SW 1271 (cell line): Measurements from ENCODE around the gene GRAMD1C.

ENCODE experiments used
- DNase-seq, 2 experiments: peaks; one replicate each; lab custom pipeline; 2025; lab: John Stamatoyannopoulos, UW

The GRAMD1C gene

DNA sequence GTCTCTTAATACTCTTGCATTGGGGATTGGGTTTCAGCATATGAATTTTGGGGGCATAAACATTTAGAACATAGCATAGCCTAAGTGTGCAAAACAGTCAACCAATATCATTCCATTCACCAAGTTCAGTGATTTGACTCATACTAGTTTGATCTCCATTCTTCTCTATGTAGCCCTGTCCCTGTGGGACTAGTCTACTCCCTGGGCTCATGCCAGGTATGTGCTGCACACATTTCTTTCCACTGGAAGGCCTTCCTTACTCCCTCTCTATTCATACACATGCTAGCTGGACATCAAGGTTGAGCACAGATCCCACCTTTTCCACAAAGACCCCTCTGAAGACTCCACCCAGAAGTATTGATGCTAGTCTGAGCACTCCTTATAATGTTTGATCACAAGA is 114.3 kb downstream of the GRAMD1C start:
- DNase-seq: no peak

DNA sequence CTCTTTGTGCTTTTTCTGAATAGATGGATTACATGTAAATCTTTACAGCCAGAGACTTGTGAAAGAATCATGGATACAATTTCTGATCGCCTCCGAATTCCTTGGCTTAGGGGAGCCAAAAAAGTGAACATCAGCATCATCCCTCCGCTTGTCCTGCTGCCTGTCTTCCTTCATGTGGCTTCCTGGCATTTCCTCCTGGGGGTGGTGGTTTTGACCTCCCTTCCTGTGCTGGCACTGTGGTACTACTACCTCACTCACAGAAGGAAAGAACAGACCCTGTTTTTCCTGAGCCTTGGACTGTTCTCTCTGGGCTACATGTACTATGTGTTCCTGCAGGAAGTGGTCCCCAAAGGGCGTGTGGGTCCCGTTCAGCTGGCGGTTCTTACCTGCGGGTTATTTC is 115.1 kb downstream of the GRAMD1C start:
- no peak for DNase-seq

DNA sequence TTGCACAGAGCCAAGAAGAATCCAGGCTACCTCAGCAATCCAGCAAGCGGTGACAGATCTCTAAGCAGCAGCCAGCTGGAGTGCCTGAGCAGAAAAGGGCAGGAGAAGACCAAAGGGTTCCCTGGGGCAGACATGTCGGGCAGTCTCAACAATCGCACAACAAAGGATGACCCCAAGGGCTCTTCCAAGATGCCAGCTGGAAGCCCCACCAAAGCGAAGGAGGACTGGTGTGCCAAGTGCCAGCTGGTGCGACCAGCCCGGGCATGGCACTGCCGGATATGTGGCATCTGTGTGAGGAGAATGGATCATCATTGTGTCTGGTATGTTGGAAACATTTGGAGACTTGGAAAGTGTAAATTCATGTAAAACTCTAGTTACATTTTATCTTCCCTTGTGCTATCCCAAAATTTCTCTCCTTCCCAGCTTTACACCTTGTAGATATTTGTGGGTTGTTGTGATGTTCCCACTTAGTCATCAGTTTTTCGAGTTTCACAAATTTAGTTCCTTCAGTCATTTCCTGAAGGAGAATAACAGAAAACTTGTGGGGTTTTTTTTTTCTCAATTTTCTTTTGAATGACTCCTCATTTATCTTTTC is 115.6 kb downstream of the GRAMD1C start:
- DNase-seq: no peak

DNA sequence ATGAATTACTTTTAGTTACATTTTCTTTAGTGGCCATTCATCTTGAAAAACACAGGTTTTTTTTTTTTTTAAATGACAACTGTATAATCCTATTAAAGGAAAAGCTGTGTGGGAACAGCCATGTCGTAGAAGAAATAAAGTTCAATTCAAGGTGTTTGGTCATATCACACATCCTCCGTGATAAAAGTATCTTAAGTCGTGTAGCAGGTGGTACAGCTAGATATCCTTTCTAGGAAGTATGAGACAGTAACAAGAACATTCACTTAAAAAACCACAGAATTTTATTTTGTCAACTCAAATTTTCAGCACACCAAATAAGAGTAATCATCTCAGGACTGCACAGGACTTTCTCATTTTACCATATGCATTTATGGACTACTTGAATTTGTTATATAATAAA is 125.3 kb downstream of the GRAMD1C start:
- no peak for DNase-seq

DNA sequence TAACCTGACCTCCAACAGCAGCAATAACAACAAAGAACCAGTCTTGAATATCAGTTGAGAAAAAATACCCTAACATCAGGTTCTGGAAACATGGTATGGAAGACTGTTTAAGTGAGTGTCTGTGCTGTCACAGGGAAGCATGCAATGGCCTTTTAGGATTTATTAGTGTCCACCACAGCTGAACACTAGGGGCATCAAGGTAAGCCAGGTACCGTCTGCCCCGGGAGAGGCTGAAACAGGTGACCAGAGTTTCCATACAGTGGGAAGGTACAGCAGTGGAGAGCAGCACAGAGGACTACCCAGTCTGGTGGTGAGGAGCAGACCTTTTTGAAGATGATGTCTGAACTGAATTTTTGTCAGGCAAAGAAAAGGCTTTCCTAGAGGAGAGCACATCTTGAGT is 127.6 kb downstream of the GRAMD1C start:
- no peak for DNase-seq

DNA sequence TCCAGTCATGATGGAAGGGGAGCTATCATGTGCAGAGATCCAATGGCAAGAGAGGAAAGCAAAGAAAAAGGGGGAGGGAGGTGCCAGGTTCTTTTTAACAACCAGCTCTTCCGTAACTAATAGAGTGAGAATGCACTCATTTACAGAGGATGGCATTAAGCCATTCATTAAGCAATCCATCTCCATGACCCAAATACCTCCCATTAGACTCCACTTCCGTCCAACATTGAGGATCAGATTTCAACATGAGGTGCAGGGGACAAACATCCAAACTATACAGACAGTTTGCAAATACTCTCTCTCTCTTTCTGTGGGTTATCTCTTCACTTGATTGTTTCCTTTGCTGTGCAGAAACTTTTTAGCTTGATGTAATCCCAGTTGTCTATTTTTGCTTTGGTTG is 130.4 kb downstream of the GRAMD1C start:
- no peak for DNase-seq

DNA sequence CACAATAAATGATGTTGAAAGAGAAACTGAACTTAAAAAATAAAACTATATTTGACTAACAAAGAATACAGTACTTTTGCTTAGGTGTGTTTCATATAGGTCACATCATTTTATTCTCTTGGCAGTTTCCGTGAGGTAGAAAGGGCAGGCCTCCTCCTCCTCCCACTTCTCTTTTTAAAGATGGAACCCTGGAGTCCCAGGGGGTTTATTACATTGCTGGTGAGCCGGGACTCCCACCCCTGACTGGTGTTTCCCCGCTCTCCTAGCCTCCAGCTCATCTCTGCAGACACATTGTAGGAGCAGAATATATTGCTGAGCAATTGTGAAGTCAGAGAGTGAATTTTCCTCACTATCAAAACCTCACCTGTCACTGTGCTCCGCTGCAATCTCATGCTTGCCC is 139.2 kb downstream of the GRAMD1C start:
- DNase-seq: no peak

DNA sequence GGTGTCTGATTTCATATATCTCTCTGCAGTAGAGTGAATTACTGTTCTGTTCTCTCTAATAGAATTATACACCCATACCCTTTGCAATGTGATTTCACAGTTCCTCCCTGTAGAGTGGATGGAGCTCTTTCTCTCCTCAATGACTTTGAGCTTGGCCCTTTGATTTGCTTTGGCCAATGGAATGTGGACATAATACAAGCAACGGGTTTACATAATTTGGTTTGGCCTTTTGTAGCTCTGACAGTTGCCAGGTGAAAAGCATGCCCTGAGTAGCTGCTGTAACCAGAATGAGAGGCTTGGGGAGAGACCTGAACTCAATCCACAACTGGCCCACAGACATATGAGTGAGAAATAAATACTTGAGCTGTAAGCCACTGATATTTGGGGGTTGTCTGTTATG is 141.3 kb downstream of the GRAMD1C start:
- DNase-seq: no peak

DNA sequence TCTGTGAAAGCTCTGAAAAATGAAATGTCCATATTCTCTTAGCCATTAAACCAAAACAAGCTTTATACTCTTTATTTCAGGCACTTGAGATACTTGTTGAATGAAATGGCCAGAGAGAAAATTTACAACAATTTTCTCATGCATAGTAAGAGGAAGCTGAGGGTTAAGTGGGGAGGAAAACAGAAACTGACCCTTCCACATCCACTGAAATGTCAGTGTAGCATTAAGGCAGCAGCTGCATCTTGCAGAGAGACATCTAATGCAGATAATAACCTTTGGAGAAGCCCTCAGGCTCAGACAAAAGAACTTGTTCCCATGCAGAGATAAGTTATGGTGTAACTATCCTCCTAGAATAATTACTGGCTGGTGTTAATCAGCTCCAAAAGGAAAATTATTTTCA is 143.2 kb downstream of the GRAMD1C start:
- no peak for DNase-seq

DNA sequence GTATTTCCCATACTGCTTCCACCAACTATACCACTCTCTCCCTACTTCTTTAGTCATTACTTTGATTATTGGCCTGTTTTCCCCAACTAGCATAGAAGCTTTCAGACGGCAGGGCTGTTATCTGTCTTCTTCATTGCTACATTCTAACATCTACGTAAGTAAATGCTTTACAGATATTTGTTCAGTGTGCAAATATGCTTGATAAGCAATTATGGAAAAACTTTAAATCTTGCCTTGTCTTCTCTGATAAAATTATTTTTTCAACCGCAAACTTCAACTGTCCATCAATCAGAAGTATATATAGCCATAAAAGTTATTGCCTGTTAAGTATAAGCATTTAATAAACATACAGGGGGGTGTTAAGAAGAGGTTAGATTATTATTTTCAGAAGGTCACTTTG is 145.0 kb downstream of the GRAMD1C start:
- DNase-seq: no peak

DNA sequence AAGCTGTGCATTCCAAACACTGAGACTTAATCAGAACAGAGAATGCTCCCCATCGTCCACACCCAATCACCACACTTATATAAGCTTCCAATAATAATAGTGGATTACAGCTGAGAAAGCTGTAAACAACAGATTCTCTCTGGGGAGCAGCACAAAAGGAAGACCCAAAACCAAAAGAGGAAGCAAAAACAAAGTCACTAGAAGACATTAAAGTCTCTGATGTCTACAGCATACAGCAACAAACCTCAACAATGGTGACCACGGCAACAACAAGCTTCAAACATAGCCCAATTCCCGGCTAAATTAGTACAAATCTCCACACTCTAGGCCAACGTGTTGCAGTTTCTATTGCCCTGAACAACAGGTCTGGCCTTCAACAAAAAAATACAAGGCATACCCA is 147.0 kb downstream of the GRAMD1C start:
- DNase-seq: no peak
